GM18870 (cell line): Measurements from ENCODE around the gene CYP2U1.

Experiments used
- ATAC-seq: cut with Tn5 transposase; IDR thresholded peaks from one replicate; pipeline ENCODE4 v1.9.1; 2021; ENCODE audit warnings: moderate library complexity; ENCODE audit not compliant: unreplicated experiment

Gene CYP2U1

GRCh38 chr4:107978716-107979451 is 47.5 kb downstream of the CYP2U1 start:
- ATAC-seq: no peak

GRCh38 chr4:107987916-107988762 is 56.8 kb downstream of the CYP2U1 start:
- ATAC-seq: no peak

DNA sequence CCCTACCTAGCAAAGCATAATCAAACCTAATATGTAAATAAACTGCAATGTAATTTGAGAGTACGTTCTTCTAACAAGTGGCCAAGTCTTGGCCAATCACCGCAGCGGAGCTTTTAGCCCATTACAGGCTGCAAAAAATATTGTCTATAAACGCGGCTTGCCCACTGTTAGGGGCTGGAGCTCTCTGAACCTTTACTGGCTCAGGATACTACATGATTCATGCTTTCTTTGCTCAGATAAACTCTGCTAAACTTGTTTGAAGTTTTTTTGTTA is 57.4 kb downstream of the CYP2U1 start:
- ATAC-seq: no peak

- peak; percentile 28 for ATAC-seq
These were observed 57.8 kb downstream of the CYP2U1 start for GRCh38 chr4:107989162-107989536.

GRCh38 chr4:107989537-107990386 is 58.4 kb downstream of the CYP2U1 start, which contains the start of gene HADH:
Gene HADH (plus strand): TSS chr4:107989889. CDS start chr4:107989933, 44 bp downstream.
- ATAC-seq: peak; percentile 85

DNA sequence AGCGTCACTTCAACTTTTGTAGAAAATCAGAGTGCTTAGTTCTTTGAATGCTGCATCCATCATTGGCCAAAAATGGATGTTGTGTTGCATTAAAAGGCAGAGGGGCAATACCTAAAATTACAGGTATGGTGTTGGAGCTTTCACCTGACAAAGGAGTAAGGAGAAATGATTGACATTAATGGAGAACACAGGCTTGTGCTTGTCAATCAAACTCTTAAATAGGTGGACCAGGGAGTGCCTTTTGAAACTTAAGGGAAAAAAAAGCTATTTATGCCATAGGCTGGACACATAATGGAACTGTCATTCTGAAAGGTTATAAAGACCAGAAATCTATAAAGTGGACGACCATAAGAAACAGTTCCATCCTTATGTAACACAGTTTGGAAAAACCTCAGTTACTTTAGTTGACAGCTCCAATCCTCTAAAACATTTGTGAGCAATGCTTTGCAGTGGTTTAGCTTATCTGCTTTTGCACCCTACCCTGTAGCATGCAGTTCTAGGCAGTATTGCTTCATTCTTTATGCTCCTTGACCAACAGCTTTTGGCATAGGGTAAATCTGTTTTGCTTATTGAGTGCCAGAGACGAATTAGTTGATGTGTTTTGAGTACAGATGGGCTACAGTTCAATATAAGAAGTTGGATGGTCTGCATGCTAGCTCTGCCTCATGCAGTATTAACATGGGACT is 60.7 kb downstream of the CYP2U1 start:
- no peak for ATAC-seq

DNA sequence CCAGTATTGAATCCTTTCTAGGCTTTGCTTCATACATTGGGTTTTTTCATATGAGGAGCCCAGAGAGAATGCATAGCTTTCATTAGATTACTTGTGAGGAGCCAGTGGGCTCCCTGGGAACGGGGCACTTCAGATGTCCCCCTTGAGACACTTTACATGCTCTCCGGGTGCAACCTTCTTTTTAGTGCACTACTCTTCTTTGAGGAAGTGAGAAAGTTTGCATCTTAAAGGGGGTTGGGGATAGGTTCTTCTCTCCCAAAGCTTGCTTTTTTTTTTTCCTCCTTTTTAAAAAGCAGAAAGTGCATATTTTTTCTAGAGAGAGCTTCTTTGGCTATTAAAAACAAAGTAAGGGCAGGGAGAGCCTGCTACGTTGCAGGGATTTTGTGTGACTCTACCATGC is 62.6 kb downstream of the CYP2U1 start:
- peak; percentile 39 for ATAC-seq

- ATAC-seq: no peak
These were observed 63.5 kb downstream of the CYP2U1 start for GRCh38 chr4:107994894-107995293.

- no peak for ATAC-seq
These were observed 65.8 kb downstream of the CYP2U1 start for GRCh38 chr4:107996949-107997788.

- no peak for ATAC-seq
These were observed 66.4 kb downstream of the CYP2U1 start for GRCh38 chr4:107997794-107998193.

DNA sequence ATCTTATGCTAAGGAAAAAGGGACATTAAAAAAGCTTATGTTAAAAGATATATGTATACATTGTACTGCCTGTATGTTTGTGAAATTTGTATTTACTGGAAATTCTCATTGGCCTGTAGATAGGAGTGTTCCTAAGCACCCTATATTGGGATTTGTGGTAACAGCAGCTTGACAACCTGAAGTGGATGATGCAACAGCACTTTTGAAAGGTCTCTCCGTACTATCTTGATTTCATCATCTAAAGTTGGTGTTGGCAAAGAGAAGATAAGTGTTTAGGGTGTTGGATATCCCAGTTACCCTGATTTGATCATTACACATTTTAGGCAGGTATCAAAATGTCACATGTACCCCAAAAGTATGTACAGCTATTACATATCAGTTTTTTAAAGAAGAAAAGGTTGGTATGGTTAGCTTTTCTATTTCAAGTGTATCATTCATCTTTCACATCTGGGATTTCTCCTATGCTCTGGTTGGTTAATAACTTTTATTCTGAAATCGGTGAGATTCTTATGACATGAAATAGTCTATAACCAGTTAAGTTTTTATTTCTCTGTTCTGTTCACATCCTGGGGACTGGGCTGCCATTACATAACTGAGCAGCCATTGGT is 68.7 kb downstream of the CYP2U1 start:
- ATAC-seq: no peak

DNA sequence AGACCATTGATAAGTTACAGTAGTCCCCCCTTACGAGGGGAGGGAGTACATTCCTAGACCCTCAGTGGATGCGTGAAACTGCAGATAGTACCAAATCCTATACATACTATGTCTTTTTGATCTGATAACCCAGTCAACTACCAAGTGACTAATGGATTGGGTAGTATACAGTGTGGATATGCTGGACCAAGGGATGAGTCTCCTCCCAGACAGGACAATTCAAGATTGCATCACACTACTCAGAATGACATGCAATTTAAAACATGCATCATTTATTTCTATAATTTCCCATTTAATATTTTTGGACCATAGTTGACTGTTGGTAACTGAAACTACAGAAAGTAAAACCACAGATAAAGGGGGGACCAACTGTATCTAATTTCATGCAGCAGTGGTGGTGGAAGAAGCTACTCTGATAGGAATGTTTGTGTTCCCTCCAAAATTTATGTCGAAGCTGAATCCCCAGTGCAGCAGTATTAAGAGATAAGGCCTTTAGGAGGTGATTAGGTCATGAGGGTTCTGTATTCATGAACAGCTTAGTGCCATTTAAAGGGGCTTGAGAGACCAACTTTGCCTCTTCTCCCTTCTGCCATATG is 70.3 kb downstream of the CYP2U1 start:
- no peak for ATAC-seq
